Activated B cell treated with CpG ODN at 0.5 μM for 24 hours (primary cell): ENCODE results near the gene BUD13. TPM values are rescaled to one million over a fixed set of nuclear protein-coding genes. Genes with fewer than 3 reads are reported as not detected.

Experiments
- ATAC-seq: fragments of 200-7000 bp; cut with Tn5 transposase; one replicate; pipeline ENCODE4 v1.10.0; 2021; ENCODE audit warnings: low read depth, mild to moderate bottlenecking, moderate library complexity
- CTCF ChIA-PET: fragments of 350-600 bp; sonication (Branson Sonifier 250); formaldehyde crosslinking; loops from one replicate; lab custom pipeline; 2021; ENCODE audit warnings: antibody characterized with exemption; lab: Charles Lee
- POLR2A ChIA-PET: fragments of 350-600 bp; sonication (Branson Sonifier 250); formaldehyde crosslinking; loops from one replicate; lab custom pipeline; 2021; ENCODE audit warnings: antibody characterized with exemption; lab: Charles Lee
- DNase-seq: peaks from one replicate; pipeline ENCODE4 v3.0.0; 2022
- H3K27ac Mint-ChIP-seq: one replicate; pipeline ENCODE4 v1.8.0; 2020; ENCODE audit warnings: mixed read lengths
- H3K27me3 Mint-ChIP-seq: one replicate; pipeline ENCODE4 v1.8.0; 2021; ENCODE audit warnings: mixed read lengths
- H3K36me3 Mint-ChIP-seq: one replicate; pipeline ENCODE4 v1.8.0; 2021; ENCODE audit warnings: low read depth, mixed read lengths
- H3K4me1 Mint-ChIP-seq: one replicate; pipeline ENCODE4 v1.8.0; 2021; ENCODE audit warnings: mixed read lengths
- H3K4me3 Mint-ChIP-seq: one replicate; pipeline ENCODE4 v1.8.0; 2020; ENCODE audit warnings: mild to moderate bottlenecking, mixed read lengths
- H3K9me3 Mint-ChIP-seq: one replicate; pipeline ENCODE4 v1.8.0; 2020; ENCODE audit warnings: mixed read lengths
- intact Hi-C: fragments of 100-400 bp; cut with micrococcal nuclease; formaldehyde crosslinking; loops from one replicate; pipeline ENCODE4 v1.15.1; 2024
- total RNA-seq: library from RNA; stranded (reverse); gene quantifications from 2 replicates; pipeline ENCODE4 v1.2.3, GENCODE V29; 2022
- TF ChIP-seq, protein P1 (sequence below): fragments of 200-600 bp; IDR thresholded peaks from one replicate; pipeline ENCODE4 v1.8.0; 2022; ENCODE audit warnings: antibody characterized with exemption, mild to moderate bottlenecking

BUD13 gene
- total RNA-seq, 1 donor from 2014 or later = 18.8 TPM

DNA sequence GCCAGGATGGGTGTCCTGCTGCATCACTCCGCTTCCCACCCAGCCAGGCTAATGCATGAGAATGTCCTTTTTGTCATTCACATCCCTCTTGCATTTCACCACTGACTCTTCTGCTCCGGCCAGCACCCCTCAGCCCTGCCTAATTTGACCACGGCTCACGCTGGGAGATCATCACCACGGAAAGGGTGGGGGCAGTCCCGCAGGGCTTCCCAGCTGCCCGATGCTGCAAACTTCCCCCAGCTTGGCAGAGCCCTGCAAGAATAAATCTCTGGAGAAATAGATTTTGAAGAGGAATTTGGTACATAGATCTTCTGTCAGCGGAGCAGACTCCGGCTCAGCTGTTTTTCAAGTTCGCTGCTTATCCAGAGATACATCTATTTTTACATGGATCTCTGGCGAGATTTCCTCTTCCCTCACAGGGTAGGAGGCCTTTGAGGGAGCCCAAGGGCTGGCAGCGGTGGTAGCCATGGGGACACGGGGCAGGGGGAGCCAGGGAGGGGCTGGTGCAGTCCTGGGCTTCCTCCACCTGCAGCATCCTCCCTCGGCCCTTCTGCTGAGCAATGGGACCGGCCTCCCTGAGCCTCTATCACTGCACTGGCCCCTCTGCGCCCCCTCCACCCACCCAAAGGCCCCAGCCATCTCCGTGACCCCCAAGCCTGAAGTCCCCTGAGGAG is 62.6 kb downstream of the BUD13 start:
- intact Hi-C loops = no loop called here
- no peak for ATAC-seq
- Mint-ChIP-seq H3K4me3 (no peak overlapping the region), H3K27ac (no peak overlapping the region), H3K4me1 (no peaks in the 10 kb centered on the region), H3K36me3 (no peaks in the 10 kb centered on the region), H3K27me3 (peaks cover 23% of the 10 kb centered on the region), H3K9me3 (no peaks in the 10 kb centered on the region)
- CTCF ChIA-PET = no interaction called here
- DNase-seq = no peak
- POLR2A ChIA-PET = no interaction called here
- TF ChIP-seq, protein P1, sequence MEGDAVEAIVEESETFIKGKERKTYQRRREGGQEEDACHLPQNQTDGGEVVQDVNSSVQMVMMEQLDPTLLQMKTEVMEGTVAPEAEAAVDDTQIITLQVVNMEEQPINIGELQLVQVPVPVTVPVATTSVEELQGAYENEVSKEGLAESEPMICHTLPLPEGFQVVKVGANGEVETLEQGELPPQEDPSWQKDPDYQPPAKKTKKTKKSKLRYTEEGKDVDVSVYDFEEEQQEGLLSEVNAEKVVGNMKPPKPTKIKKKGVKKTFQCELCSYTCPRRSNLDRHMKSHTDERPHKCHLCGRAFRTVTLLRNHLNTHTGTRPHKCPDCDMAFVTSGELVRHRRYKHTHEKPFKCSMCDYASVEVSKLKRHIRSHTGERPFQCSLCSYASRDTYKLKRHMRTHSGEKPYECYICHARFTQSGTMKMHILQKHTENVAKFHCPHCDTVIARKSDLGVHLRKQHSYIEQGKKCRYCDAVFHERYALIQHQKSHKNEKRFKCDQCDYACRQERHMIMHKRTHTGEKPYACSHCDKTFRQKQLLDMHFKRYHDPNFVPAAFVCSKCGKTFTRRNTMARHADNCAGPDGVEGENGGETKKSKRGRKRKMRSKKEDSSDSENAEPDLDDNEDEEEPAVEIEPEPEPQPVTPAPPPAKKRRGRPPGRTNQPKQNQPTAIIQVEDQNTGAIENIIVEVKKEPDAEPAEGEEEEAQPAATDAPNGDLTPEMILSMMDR = no peak

- ATAC-seq (no peak), DNase-seq (no peak)
- Mint-ChIP-seq H3K36me3 (no peaks in the 10 kb centered on the region), H3K9me3 (no peaks in the 10 kb centered on the region), H3K4me1 (no peaks in the 10 kb centered on the region), H3K4me3 (no peak overlapping the region), H3K27ac (no peak overlapping the region), H3K27me3 (peaks cover 32% of the 10 kb centered on the region)
- TF ChIP-seq, protein P1 = no peak
- CTCF ChIA-PET = no interaction called here
- intact Hi-C loops = no loop called here
- POLR2A ChIA-PET = no interaction called here
These were observed 65.0 kb downstream of the BUD13 start for GRCh38 chr11:116707746-116708145.

- Mint-ChIP-seq H3K27me3 (peaks cover 32% of the 10 kb centered on the region), H3K4me3 (no peak overlapping the region), H3K9me3 (no peaks in the 10 kb centered on the region), H3K4me1 (no peaks in the 10 kb centered on the region), H3K36me3 (no peaks in the 10 kb centered on the region), H3K27ac (no peak overlapping the region)
- DNase-seq (no peak), ATAC-seq (no peak)
- ChIA-PET CTCF (no interaction called here), POLR2A (no interaction called here)
- TF ChIP-seq, protein P1 = no peak
- intact Hi-C loops = no loop called here
These were observed 65.6 kb downstream of the BUD13 start for GRCh38 chr11:116707161-116707629.

GRCh38 chr11:116703421-116703820 is 69.4 kb downstream of the BUD13 start:
- POLR2A ChIA-PET = no interaction called here
- TF ChIP-seq, protein P1 = no peak
- Mint-ChIP-seq H3K4me3 (no peak overlapping the region), H3K27me3 (peaks cover 21% of the 10 kb centered on the region), H3K4me1 (no peaks in the 10 kb centered on the region), H3K36me3 (no peaks in the 10 kb centered on the region), H3K27ac (no peak overlapping the region), H3K9me3 (no peaks in the 10 kb centered on the region)
- no peak for ATAC-seq
- no peak for DNase-seq
- CTCF ChIA-PET = no interaction called here
- intact Hi-C loops = no loop called here

GRCh38 chr11:116702772-116703385 is 69.9 kb downstream of the BUD13 start:
- ATAC-seq (no peak), DNase-seq (no peak)
- intact Hi-C loops = no loop called here
- Mint-ChIP-seq H3K36me3 (no peaks in the 10 kb centered on the region), H3K9me3 (no peaks in the 10 kb centered on the region), H3K4me1 (no peaks in the 10 kb centered on the region), H3K27ac (no peak overlapping the region), H3K4me3 (no peak overlapping the region), H3K27me3 (peaks cover 23% of the 10 kb centered on the region)
- ChIA-PET POLR2A (no interaction called here), CTCF (no interaction called here)
- TF ChIP-seq, protein P1 = no peak
